AG10803 (cell line): ENCODE results near the gene PCDHGA9.
A peak's percentile ranks its signal among the peaks of the same experiment; 100 is the strongest.
"Not testable (repeated sequence)": the region's sequence is repeated elsewhere in the genome, so short reads cannot be mapped to it uniquely, and the experiment has no call there.

ENCODE experiments used
- DNase-seq: peaks from one replicate; pipeline ENCODE4 v3.0.0; 2010; ENCODE audit warnings: low read depth
- H3K4me3 ChIP-seq: 2 replicates; pipeline ENCODE4 v1.5.1; 2011; ENCODE audit warnings: mild to moderate bottlenecking, low read length, control low read depth
- TF ChIP-seq, protein P1 (sequence below): conservative IDR thresholded peaks from 2 replicates; pipeline ENCODE4 v1.5.1; 2011; ENCODE audit warnings: mild to moderate bottlenecking, low read length, control low read depth, inconsistent platforms

Gene PCDHGA9

DNA sequence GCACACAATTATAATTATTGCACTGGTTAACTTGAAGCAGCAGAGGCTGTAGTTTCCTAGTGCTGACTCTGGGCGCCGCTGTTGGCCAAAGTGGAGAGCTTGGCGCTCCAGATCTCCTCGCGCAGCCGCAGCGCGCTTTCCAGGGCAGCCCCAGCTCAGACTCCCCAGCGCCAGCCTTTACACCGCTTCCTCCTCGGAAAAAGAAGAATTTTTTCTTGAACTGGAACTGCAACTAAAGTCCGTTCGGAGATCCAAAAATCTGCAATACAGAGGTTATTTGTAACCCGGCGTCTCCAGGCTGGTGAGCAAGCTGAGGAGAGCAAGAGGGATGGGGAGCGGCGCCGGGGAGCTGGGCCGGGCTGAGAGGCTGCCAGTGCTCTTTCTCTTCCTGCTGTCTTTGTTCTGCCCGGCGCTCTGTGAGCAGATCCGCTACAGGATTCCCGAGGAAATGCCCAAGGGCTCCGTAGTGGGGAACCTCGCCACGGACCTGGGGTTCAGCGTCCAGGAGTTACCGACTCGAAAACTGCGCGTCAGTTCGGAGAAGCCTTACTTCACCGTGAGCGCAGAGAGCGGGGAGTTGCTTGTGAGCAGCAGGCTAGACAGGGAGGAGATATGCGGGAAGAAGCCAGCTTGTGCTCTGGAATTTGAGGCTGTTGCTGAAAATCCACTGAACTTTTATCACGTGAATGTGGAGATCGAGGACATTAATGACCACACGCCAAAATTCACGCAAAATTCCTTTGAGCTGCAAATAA lies 14.8 kb upstream of the PCDHGA9 start, which contains the start of gene PCDHGB4:
Gene PCDHGB4 (plus strand): TSS at position 142 of the 755 bp plus-strand sequence. CDS start 187 bp downstream, at position 329.
- H3K4me3 ChIP-seq = peak within 1 kb of the TSS; percentile 54
- TF ChIP-seq, protein P1, sequence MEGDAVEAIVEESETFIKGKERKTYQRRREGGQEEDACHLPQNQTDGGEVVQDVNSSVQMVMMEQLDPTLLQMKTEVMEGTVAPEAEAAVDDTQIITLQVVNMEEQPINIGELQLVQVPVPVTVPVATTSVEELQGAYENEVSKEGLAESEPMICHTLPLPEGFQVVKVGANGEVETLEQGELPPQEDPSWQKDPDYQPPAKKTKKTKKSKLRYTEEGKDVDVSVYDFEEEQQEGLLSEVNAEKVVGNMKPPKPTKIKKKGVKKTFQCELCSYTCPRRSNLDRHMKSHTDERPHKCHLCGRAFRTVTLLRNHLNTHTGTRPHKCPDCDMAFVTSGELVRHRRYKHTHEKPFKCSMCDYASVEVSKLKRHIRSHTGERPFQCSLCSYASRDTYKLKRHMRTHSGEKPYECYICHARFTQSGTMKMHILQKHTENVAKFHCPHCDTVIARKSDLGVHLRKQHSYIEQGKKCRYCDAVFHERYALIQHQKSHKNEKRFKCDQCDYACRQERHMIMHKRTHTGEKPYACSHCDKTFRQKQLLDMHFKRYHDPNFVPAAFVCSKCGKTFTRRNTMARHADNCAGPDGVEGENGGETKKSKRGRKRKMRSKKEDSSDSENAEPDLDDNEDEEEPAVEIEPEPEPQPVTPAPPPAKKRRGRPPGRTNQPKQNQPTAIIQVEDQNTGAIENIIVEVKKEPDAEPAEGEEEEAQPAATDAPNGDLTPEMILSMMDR = peak; percentile 64
- peak; percentile 54 for DNase-seq

DNA sequence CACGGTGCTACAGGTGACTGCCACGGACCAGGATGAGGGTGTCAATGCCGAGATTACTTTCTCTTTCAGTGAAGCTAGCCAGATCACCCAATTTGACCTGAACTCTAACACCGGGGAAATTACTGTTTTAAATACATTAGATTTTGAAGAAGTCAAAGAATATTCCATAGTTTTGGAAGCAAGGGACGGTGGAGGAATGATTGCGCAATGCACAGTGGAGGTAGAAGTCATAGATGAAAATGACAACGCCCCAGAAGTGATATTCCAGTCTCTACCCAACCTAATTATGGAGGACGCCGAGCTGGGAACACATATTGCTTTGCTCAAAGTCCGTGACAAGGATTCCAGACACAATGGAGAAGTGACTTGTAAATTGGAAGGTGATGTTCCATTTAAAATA lies 13.9 kb upstream of the PCDHGA9 start:
- no peak overlapping the region; the same call in 1 of the 2 replicates for H3K4me3 ChIP-seq
- DNase-seq = no peak
- TF ChIP-seq, protein P1 = no peak

DNA sequence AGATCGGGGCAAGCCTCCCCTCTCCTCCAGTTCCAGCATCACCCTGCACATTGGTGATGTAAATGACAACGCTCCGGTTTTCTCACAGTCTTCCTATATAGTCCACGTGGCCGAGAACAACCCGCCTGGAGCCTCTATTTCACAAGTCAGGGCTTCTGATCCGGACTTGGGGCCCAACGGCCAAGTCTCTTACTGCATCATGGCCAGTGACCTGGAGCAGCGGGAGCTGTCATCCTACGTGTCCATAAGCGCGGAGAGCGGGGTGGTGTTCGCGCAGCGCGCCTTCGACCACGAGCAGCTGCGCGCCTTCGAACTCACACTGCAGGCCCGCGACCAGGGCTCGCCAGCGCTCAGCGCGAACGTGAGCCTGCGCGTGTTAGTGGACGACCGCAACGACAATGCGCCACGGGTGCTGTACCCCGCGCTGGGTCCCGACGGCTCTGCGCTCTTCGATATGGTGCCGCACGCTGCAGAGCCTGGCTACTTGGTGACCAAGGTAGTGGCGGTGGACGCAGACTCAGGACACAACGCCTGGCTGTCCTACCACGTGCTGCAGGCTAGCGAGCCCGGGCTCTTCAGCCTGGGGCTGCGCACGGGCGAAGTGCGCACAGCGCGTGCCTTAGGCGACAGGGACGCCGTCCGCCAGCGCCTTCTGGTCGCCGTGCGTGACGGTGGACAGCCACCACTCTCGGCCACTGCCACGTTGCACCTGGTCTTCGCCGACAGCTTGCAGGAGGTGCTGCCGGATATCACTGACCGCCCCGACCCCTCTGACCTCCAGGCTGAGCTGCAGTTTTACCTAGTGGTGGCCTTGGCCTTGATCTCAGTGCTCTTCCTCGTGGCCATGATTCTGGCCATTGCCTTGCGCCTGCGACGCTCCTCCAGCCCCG lies 13.2 kb upstream of the PCDHGA9 start:
- no peak for DNase-seq
- TF ChIP-seq, protein P1 = no peak
- H3K4me3 ChIP-seq = no peak overlapping the region

DNA sequence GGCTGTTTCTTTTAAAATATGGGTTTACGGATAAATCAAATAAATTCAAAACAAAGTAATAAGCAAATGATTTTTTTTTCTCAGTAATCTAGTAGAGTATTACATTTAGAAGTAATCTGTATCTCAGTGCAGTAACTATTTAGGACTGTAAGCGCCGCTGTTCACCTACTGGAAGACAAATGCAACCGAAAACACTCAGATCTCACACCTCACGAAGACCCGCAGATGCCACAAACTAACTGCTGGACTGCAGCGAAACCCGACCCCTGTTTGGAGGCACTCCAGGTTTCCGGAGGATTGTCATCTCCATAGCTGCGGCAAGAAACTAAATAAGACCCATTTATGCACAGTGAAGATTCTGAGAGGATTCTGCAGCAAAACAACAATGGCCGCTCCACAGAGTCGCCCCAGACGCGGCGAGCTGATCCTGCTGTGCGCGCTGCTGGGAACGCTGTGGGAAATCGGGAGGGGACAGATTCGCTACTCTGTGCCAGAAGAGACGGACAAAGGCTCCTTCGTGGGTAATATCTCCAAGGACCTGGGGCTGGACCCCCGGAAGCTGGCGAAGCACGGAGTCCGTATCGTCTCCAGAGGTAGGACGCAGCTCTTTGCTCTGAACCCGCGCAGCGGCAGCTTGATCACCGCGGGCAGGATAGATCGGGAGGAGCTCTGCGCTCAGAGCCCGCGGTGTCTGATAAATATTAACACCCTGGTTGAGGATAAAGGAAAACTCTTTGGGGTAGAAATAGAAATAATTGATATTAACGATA lies 10.0 kb upstream of the PCDHGA9 start, which contains the start of gene PCDHGA8:
Gene PCDHGA8 (plus strand): TSS at position 205 of the 770 bp plus-strand sequence. CDS start 181 bp downstream, at position 386.
- TF ChIP-seq, protein P1 = peak; percentile 22
- H3K4me3 ChIP-seq = peak within 1 kb of the TSS; percentile 9; the same call in 1 of the 2 replicates
- peak; percentile 41 for DNase-seq

DNA sequence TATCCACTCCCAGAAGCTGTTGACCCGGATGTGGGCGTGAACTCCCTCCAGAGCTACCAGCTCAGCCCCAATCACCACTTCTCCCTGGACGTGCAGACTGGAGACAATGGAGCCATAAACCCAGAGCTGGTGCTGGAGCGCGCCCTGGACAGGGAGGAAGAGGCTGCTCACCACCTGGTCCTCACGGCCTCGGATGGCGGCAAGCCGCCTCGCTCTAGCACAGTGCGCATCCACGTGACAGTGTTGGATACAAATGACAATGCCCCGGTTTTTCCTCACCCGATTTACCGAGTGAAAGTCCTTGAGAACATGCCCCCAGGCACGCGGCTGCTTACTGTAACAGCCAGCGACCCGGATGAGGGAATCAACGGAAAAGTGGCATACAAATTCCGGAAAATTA lies 9.3 kb upstream of the PCDHGA9 start:
- DNase-seq = no peak
- no peak overlapping the region for H3K4me3 ChIP-seq
- TF ChIP-seq, protein P1 = no peak

DNA sequence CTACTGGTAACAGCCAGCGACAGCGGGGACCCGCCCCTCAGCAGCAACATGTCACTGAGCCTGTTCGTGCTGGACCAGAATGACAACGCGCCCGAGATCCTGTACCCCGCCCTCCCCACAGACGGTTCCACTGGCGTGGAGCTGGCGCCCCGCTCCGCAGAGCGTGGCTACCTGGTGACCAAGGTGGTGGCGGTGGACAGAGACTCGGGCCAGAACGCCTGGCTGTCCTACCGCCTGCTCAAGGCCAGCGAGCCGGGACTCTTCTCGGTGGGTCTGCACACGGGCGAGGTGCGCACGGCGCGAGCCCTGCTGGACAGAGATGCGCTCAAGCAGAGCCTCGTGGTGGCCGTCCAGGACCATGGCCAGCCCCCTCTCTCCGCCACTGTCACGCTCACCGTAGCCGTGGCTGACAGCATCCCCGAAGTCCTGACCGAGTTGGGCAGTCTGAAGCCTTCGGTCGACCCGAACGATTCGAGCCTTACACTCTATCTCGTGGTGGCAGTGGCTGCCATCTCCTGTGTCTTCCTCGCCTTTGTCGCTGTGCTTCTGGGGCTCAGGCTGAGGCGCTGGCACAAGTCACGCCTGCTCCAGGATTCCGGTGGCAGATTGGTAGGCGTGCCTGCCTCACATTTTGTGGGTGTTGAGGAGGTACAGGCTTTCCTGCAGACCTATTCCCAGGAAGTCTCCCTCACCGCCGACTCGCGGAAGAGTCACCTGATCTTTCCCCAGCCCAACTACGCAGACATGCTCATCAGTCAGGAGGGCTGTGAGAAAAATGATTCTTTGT lies 8.0 kb upstream of the PCDHGA9 start:
- not testable (repeated sequence) for H3K4me3 ChIP-seq, DNase-seq
